Endodermal cell (in vitro differentiated cells): ENCODE measurements around the gene NKRF. TPM values are rescaled to one million over a fixed set of nuclear protein-coding genes. Genes with fewer than 3 reads are reported as not detected.

Experiments used
- DNase-seq: peaks from one replicate; pipeline ENCODE4 v3.0.0-alpha.2; 2017
- H3K27ac ChIP-seq: 2 replicates; pipeline ENCODE4 v1.5.1; 2013; ENCODE audit warnings: mild to moderate bottlenecking, low read depth, low read length, moderate library complexity
- H3K27me3 ChIP-seq: 2 replicates; pipeline ENCODE4 v1.6.1; 2013; ENCODE audit warnings: mild to moderate bottlenecking, low read length, moderate library complexity; ENCODE audit not compliant: insufficient read depth, control insufficient read depth, poor library complexity, severe bottlenecking
- H3K36me3 ChIP-seq: 2 replicates; pipeline ENCODE4 v1.7.0; 2013; ENCODE audit warnings: mild to moderate bottlenecking, low read length, moderate library complexity; ENCODE audit not compliant: control insufficient read depth, insufficient read depth
- H3K4me1 ChIP-seq: one replicate; pipeline ENCODE4 v1.7.0; 2013; ENCODE audit warnings: low read length; ENCODE audit not compliant: control insufficient read depth, insufficient read depth
- H3K4me3 ChIP-seq: 2 replicates; pipeline ENCODE4 v1.5.1; 2013; ENCODE audit warnings: mild to moderate bottlenecking, low read length, moderate library complexity
- H3K9ac ChIP-seq: 2 replicates; pipeline ENCODE4 v1.6.1; 2013; ENCODE audit warnings: mild to moderate bottlenecking, low read length, moderate library complexity; ENCODE audit not compliant: poor library complexity, severe bottlenecking; ENCODE audit errors: extremely low read depth
- H3K9me3 ChIP-seq: 2 replicates; pipeline ENCODE4 v1.6.1; 2013; ENCODE audit warnings: mild to moderate bottlenecking, low read length, moderate library complexity; ENCODE audit not compliant: control insufficient read depth
- H3K27ac Mint-ChIP-seq: 2 replicates; pipeline ENCODE4 v1.8.0; 2020; ENCODE audit warnings: mixed read lengths
- H3K27me3 Mint-ChIP-seq: 2 replicates; pipeline ENCODE4 v1.8.0; 2021; ENCODE audit warnings: mild to moderate bottlenecking, mixed read lengths; ENCODE audit not compliant: insufficient read depth
- H3K36me3 Mint-ChIP-seq: 2 replicates; pipeline ENCODE4 v1.8.0; 2020; ENCODE audit warnings: low read depth, mixed read lengths
- H3K4me1 Mint-ChIP-seq: 2 replicates; pipeline ENCODE4 v1.8.0; 2020; ENCODE audit warnings: mixed read lengths
- H3K4me3 Mint-ChIP-seq: 2 replicates; pipeline ENCODE4 v1.8.0; 2020; ENCODE audit warnings: mild to moderate bottlenecking, moderate library complexity, mixed read lengths
- H3K9me3 Mint-ChIP-seq: 2 replicates; pipeline ENCODE4 v1.8.0; 2020; ENCODE audit warnings: mild to moderate bottlenecking, mixed read lengths
- WGBS, 2 experiments: methylation state at CpG; one replicate each; pipeline versions ENCODE4 v1.1.5 to v1.1.7; 2013; ENCODE audit warnings: missing lambda C conversion rate in 2 of 2, mixed read lengths in 1 of 2; ENCODE audit not compliant: insufficient coverage in 1 of 2, insufficient read length in 1 of 2; 5-methylcytosine and 5-hydroxymethylcytosine counted together
- long read RNA-seq, 4 experiments: library from polyadenylated mRNA in 2 of 4; library from RNA in 1 of 4; library from capped mRNA in 1 of 4; stranded (forward) in 3 of 4; unstranded in 1 of 4; transcript quantifications; one replicate each; pipeline ENCODE4 v2.0.0, GENCODE V29; 2020 to 2021; ENCODE audit warnings: inconsistent platforms in 1 of 4
- polyA plus RNA-seq, 2 experiments: library from polyadenylated mRNA; stranded (reverse); fragments of 50-300 nt; gene quantifications; one replicate each; pipeline ENCODE4 v1.2.3, GENCODE V29; 2013
- total RNA-seq, 2 donors: library from RNA; stranded (reverse); fragmentation: NEBNext Ultra II Directional in 1 of 2; extraction: Animal tissue kit (Norgen Biotek cat#: 25700) in 1 of 2; gene quantifications; 2 replicates in 1 of 2; 3 replicates in 1 of 2; pipeline ENCODE4 v1.2.1, GENCODE V29; 2021
- TF ChIP-seq, protein P1 (sequence below): fragments of 200-600 bp; sonication (generic); conservative IDR thresholded peaks from 2 replicates; pipeline ENCODE4 v1.5.0; 2021; ENCODE audit warnings: antibody characterized with exemption, mild to moderate bottlenecking

The NKRF gene
- total RNA-seq: 10 to 100 TPM; 14.3 to 15.8 TPM
- 14.2 TPM for polyA plus RNA-seq (2013, experiment 1 of 2)
- 14.3 TPM for polyA plus RNA-seq (2013, experiment 2 of 2)
- long read RNA-seq, experiment 1, transcript NKRF-201 (3 exons, 3,817 nt): major isoform, 5 of 10 reads
- long read RNA-seq, experiment 1, partial matches to known transcripts: 0 of 10 reads
- long read RNA-seq, experiment 1, other reads (novel, unspliced or antisense): 5 of 10 reads
- long read RNA-seq, experiment 2, transcript NKRF-201 (3 exons, 3,817 nt): major isoform, 21 of 26 reads
- long read RNA-seq, experiment 2, partial matches to known transcripts: 0 of 26 reads
- long read RNA-seq, experiment 2, other reads (novel, unspliced or antisense): 5 of 26 reads
- long read RNA-seq, experiment 3, transcript NKRF-201 (3 exons, 3,817 nt): major isoform, 9 of 10 reads
- long read RNA-seq, experiment 3, partial matches to known transcripts: 0 of 10 reads
- long read RNA-seq, experiment 3, other reads (novel, unspliced or antisense): 1 of 10 reads
- long read RNA-seq, experiment 4, partial matches to known transcripts: 0 of 1 reads
- long read RNA-seq, experiment 4, other reads (novel, unspliced or antisense): 1 of 1 reads

DNA sequence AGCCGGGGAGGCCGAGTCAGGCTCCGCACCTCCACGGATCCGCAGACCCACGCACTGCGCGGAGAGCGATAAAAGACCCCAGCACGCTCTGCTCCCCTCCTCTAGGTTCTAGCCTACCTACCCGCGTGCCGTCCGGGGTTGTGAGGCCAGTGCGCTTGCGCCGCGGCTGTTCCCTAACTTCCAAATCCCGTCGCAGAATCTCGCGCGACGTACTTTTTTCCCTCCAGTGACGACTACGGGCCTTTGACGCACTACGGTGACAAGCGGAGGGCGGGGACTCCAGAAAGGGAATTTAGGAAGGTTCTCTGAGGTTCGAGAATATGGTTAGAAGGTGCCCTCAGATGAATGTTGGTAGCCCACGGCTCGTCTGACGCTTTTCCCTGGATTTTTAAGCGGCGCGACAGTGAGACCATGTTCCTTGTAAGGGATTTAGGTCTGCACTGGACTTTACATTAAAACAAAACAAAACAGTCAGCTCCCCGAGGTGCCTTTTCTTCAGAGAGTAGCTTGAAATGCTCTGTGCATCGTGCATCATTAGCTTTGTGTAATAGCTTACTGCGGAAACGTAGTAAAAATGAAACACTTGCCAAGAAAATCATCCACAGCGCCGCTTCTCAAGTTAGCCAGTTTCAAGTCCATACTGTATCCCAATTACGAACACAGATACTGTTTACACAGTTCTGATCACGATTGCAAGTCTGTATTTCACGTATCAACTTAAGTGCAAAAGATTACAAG is at the start of gene NKRF:
Gene NKRF, minus strand, starts transcription at position 145 of the 738 bp plus-strand sequence.
- Mint-ChIP-seq H3K27ac (peak within 1 kb of the TSS; percentile 95), H3K4me1 (peaks cover 5% of the 10 kb centered on the region), H3K27me3 (peaks cover 12% of the 10 kb centered on the region), H3K36me3 (peaks cover 7% of the 10 kb centered on the region), H3K9me3 (peaks cover 65% of the 10 kb centered on the region), H3K4me3 (peak within 1 kb of the TSS; percentile 82)
- Histone ChIP-seq H3K27me3 (no peaks in the 10 kb centered on the region), H3K9me3 (no peaks in the 10 kb centered on the region), H3K27ac (peak within 1 kb of the TSS; percentile 29), H3K9ac (peak within 1 kb of the TSS; percentile 63), H3K4me3 (peak within 1 kb of the TSS; percentile 85), H3K4me1 (no peaks in the 10 kb centered on the region), H3K36me3 (no peaks in the 10 kb centered on the region)
- TF ChIP-seq, protein P1, sequence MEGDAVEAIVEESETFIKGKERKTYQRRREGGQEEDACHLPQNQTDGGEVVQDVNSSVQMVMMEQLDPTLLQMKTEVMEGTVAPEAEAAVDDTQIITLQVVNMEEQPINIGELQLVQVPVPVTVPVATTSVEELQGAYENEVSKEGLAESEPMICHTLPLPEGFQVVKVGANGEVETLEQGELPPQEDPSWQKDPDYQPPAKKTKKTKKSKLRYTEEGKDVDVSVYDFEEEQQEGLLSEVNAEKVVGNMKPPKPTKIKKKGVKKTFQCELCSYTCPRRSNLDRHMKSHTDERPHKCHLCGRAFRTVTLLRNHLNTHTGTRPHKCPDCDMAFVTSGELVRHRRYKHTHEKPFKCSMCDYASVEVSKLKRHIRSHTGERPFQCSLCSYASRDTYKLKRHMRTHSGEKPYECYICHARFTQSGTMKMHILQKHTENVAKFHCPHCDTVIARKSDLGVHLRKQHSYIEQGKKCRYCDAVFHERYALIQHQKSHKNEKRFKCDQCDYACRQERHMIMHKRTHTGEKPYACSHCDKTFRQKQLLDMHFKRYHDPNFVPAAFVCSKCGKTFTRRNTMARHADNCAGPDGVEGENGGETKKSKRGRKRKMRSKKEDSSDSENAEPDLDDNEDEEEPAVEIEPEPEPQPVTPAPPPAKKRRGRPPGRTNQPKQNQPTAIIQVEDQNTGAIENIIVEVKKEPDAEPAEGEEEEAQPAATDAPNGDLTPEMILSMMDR: no peak
- peak; percentile 94 for DNase-seq
- WGBS, 2 experiments: 14 to 68% methylated on average over 5 to 46 of the region's 46 CpGs

DNA sequence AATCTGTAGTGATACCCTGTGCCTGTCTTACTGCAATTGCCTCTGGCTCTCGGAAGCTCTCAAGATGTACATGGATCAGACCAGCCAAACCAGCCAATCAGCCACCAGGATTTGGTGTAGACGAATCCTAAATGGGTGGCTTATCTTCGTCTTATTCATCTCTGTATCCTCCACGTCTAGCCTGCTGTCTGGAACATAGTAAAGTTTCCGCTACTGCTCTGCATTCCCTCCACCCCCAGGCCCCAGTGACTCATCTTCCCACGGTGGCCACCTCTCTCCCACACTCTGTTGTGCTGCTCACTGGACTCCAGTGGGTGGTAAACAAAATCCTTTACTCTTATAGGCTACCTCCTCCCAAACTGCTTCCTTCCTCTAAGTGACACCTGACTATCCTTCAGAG is 48.9 kb upstream of the NKRF start:
- no peaks in the 10 kb centered on the region for H3K27me3 Mint-ChIP-seq
- no peak overlapping the region for H3K27ac ChIP-seq
- DNase-seq: no peak
- no peaks in the 10 kb centered on the region for H3K27me3 ChIP-seq
- H3K4me3 Mint-ChIP-seq: no peak overlapping the region
- no peak overlapping the region for H3K4me3 ChIP-seq
- no peaks in the 10 kb centered on the region for H3K36me3 ChIP-seq
- H3K4me1 Mint-ChIP-seq: peaks cover 3% of the 10 kb centered on the region
- no peak overlapping the region for H3K9ac ChIP-seq
- TF ChIP-seq, protein P1: no peak
- no peaks in the 10 kb centered on the region for H3K4me1 ChIP-seq
- H3K27ac Mint-ChIP-seq: no peak overlapping the region
- no peaks in the 10 kb centered on the region for H3K36me3 Mint-ChIP-seq
- H3K9me3 Mint-ChIP-seq: peaks cover 72% of the 10 kb centered on the region
- 71 to 89% methylated on average over 1 to 6 of the region's 6 CpGs for WGBS, 2 experiments
- no peaks in the 10 kb centered on the region for H3K9me3 ChIP-seq

DNA sequence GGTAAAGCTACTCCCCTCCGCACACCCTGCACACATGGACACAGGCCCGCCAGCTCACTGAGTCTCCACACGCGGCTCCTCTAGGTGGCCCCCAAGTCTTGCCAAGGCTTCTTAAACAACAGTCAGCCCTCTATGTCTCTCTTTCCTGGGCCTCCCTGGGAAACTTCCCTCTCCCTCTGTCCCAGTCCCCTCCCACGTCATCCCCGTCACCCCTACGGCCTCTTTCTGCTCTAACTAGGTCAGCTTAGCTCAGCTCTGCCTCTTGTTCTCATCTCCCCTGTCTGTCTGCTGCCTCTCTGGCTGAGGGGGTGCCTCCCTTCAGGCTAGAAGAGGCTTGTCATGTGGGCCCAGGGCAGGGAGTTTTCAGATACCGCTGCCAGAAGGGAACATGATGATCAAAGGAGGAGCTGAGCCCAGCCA is 47.9 kb upstream of the NKRF start:
- H3K27ac Mint-ChIP-seq: peak overlapping the region; percentile 35
- H3K27ac ChIP-seq: peak overlapping the region; percentile 53
- DNase-seq: peak; percentile 64

More for the DNA sequence above, 47.9 kb upstream of the NKRF start:
- no peaks in the 10 kb centered on the region for H3K4me1 ChIP-seq
- H3K4me3 ChIP-seq: no peak overlapping the region
- Mint-ChIP-seq H3K4me1 (peaks cover 3% of the 10 kb centered on the region), H3K4me3 (no peak overlapping the region), H3K9me3 (peaks cover 67% of the 10 kb centered on the region), H3K27me3 (no peaks in the 10 kb centered on the region), H3K36me3 (no peaks in the 10 kb centered on the region)
- H3K9ac ChIP-seq: no peak overlapping the region
- no peaks in the 10 kb centered on the region for H3K27me3 ChIP-seq
- WGBS, 2 experiments: 78% methylated on average over 8 of the region's 8 CpGs; no CpG with 5 or more reads in 1 of the 2 experiments
- no peaks in the 10 kb centered on the region for H3K36me3 ChIP-seq
- H3K9me3 ChIP-seq: no peaks in the 10 kb centered on the region
- TF ChIP-seq, protein P1: no peak
